Measurements from ENCODE around the gene EFHC2.

Gene EFHC2

GRCh38 chrX:44330227-44330626 lies 13.2 kb downstream of the EFHC2 start:
- peaks cover 5% of the 10 kb centered on the region for H3K9me3 ChIP-seq (ENCODE audit: control insufficient read depth, low read length)
- no peaks in the 10 kb centered on the region for H3K36me3 ChIP-seq (ENCODE audit: control insufficient read depth, insufficient read depth, low read length, severe bottlenecking)
- DNase-seq (ENCODE audit: low read depth), result no peak
- no peak overlapping the region for H3K9ac ChIP-seq (ENCODE audit: low read length)
- no peaks in the 10 kb centered on the region for H3K4me1 ChIP-seq (ENCODE audit: control insufficient read depth, insufficient read depth, low read length)
- peaks cover 11% of the 10 kb centered on the region for H3K27me3 ChIP-seq (replicated peaks; ENCODE audit: control insufficient read depth, insufficient read depth, low read length)
- no peak overlapping the region for H3K4me3 ChIP-seq (ENCODE audit: low read length)

DNA sequence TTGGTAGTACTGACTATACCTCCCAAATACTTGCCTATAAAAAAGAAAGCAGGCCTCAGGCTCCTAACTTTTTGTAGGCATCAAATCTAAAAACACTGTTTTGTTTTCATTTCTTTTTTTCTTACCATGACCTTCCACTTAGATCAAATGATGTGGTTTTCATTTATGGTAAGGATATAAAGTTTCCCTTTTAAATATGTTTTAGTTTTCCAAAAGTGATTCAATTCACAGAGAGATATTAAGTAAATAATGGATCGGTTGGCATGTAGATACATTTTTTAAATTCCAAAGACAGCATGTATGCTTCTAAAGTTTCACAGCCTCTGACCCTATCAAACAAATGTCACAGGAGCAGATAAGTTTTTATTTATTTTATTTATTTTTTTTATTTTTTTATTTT lies 23.9 kb downstream of the EFHC2 start:
- H3K27me3 ChIP-seq (replicated peaks; ENCODE audit: control insufficient read depth, insufficient read depth, low read length), result no peaks in the 10 kb centered on the region
- peaks cover 16% of the 10 kb centered on the region for H3K9me3 ChIP-seq (ENCODE audit: control insufficient read depth, low read length)
- no peak overlapping the region for H3K9ac ChIP-seq (ENCODE audit: low read length)
- H3K36me3 ChIP-seq (ENCODE audit: control insufficient read depth, insufficient read depth, low read length, severe bottlenecking), result no peaks in the 10 kb centered on the region
- no peak overlapping the region for H3K4me3 ChIP-seq (ENCODE audit: low read length)
- no peaks in the 10 kb centered on the region for H3K4me1 ChIP-seq (ENCODE audit: control insufficient read depth, insufficient read depth, low read length)
- DNase-seq (ENCODE audit: low read depth), result no peak

- peaks cover 6% of the 10 kb centered on the region for H3K9me3 ChIP-seq (ENCODE audit: control insufficient read depth, low read length)
- no peak for DNase-seq (ENCODE audit: low read depth)
- peaks cover 6% of the 10 kb centered on the region for H3K4me1 ChIP-seq (ENCODE audit: control insufficient read depth, insufficient read depth, low read length)
- no peaks in the 10 kb centered on the region for H3K36me3 ChIP-seq (ENCODE audit: control insufficient read depth, insufficient read depth, low read length, severe bottlenecking)
- no peak overlapping the region for H3K9ac ChIP-seq (ENCODE audit: low read length)
- no peaks in the 10 kb centered on the region for H3K27me3 ChIP-seq (replicated peaks; ENCODE audit: control insufficient read depth, insufficient read depth, low read length)
- H3K4me3 ChIP-seq (ENCODE audit: low read length), result no peak overlapping the region
Measured at GRCh38 chrX:44317181-44317580, 26.3 kb downstream of the EFHC2 start.

DNA sequence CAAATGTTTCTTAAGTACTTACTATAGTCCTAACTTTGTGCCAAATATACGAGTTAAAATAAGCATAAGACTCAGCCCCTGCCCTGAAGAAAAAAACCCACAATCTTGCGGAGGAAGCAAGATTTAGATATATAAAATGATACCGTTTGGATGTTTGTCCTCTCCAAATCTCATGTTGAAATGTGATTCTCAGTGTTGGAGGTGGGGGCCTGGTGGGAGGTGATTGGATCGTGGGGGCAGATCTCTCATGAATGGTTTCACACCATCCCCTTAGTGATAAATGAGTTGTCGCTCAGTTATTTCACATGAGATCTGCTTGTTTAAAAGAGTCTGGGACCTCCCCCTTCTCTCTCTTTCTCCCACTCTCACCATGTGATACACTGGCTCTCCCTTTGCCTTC lies 28.7 kb downstream of the EFHC2 start:
- Histone ChIP-seq H3K4me1 (ENCODE audit: control insufficient read depth, insufficient read depth, low read length) (peaks cover 6% of the 10 kb centered on the region), H3K4me3 (ENCODE audit: low read length) (no peak overlapping the region), H3K9ac (ENCODE audit: low read length) (no peak overlapping the region), H3K27me3 (replicated peaks; ENCODE audit: control insufficient read depth, insufficient read depth, low read length) (peaks cover under 1% of the 10 kb centered on the region), H3K9me3 (ENCODE audit: control insufficient read depth, low read length) (peaks cover 6% of the 10 kb centered on the region), H3K36me3 (ENCODE audit: control insufficient read depth, insufficient read depth, low read length, severe bottlenecking) (no peaks in the 10 kb centered on the region)
- no peak for DNase-seq (ENCODE audit: low read depth)

DNA sequence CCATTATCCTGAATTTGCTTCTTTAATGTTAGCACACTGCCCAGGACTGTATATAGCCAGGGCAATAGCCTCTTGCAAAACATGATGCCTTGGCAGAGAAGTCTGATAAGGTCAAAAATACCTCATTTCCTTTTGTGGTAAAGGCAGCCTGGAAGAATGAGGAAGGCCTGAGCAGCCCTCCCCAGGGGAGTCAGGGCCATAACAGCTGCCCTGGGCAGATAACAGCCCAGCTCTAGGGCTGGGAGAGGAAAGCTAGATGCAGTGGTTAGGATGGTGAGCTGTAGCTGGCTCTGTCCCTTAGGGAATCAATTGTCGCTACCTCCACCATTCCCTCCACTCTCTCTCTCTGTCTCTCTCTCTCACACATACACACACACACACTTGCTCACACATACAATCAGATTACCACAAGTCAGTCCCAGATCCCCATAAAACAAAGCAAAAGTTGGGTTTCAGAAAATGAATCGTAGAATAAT lies 29.2 kb downstream of the EFHC2 start:
- peaks cover 6% of the 10 kb centered on the region for H3K4me1 ChIP-seq (ENCODE audit: control insufficient read depth, insufficient read depth, low read length)
- no peak overlapping the region for H3K4me3 ChIP-seq (ENCODE audit: low read length)
- H3K27me3 ChIP-seq (replicated peaks; ENCODE audit: control insufficient read depth, insufficient read depth, low read length), result peaks cover 4% of the 10 kb centered on the region
- H3K9me3 ChIP-seq (ENCODE audit: control insufficient read depth, low read length), result peaks cover 3% of the 10 kb centered on the region
- no peak overlapping the region for H3K9ac ChIP-seq (ENCODE audit: low read length)
- peak; percentile 57 for DNase-seq (ENCODE audit: low read depth)
- no peaks in the 10 kb centered on the region for H3K36me3 ChIP-seq (ENCODE audit: control insufficient read depth, insufficient read depth, low read length, severe bottlenecking)

- no peaks in the 10 kb centered on the region for H3K36me3 ChIP-seq (ENCODE audit: control insufficient read depth, insufficient read depth, low read length, severe bottlenecking)
- no peak for DNase-seq (ENCODE audit: low read depth)
- peaks cover 4% of the 10 kb centered on the region for H3K27me3 ChIP-seq (replicated peaks; ENCODE audit: control insufficient read depth, insufficient read depth, low read length)
- H3K4me3 ChIP-seq (ENCODE audit: low read length), result no peak overlapping the region
- no peaks in the 10 kb centered on the region for H3K9me3 ChIP-seq (ENCODE audit: control insufficient read depth, low read length)
- peaks cover 6% of the 10 kb centered on the region for H3K4me1 ChIP-seq (ENCODE audit: control insufficient read depth, insufficient read depth, low read length)
- no peak overlapping the region for H3K9ac ChIP-seq (ENCODE audit: low read length)
Measured at GRCh38 chrX:44312421-44312820, 31.1 kb downstream of the EFHC2 start.

DNA sequence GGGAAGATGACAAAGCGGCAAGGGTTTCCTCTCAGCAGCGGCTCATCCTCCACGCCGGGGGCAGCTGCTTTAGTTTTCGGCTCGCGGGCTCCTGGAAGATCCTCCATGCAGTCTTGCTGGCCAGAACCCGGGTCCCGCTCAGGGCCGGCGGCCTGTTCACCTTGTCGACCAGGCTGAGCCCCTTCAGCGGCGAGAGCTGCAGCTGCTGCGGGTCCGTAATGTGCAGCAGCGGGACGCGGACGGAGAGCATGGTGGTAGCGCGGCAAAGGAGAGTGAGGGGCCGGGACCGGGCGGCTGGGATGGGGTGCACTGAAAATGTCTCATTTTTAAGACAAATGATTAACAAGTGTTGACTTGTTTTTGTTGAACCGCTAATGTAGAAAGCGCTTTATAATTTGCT lies 33.2 kb downstream of the EFHC2 start:
- Histone ChIP-seq H3K9me3 (ENCODE audit: control insufficient read depth, low read length) (no peaks in the 10 kb centered on the region), H3K4me1 (ENCODE audit: control insufficient read depth, insufficient read depth, low read length) (peaks cover 6% of the 10 kb centered on the region), H3K9ac (ENCODE audit: low read length) (no peak overlapping the region), H3K4me3 (ENCODE audit: low read length) (no peak overlapping the region), H3K27me3 (replicated peaks; ENCODE audit: control insufficient read depth, insufficient read depth, low read length) (peaks cover 4% of the 10 kb centered on the region), H3K36me3 (ENCODE audit: control insufficient read depth, insufficient read depth, low read length, severe bottlenecking) (no peaks in the 10 kb centered on the region)
- no peak for DNase-seq (ENCODE audit: low read depth)

- peaks cover under 1% of the 10 kb centered on the region for H3K4me1 ChIP-seq (ENCODE audit: control insufficient read depth, insufficient read depth, low read length)
- H3K9me3 ChIP-seq (ENCODE audit: control insufficient read depth, low read length), result no peaks in the 10 kb centered on the region
- no peaks in the 10 kb centered on the region for H3K36me3 ChIP-seq (ENCODE audit: control insufficient read depth, insufficient read depth, low read length, severe bottlenecking)
- H3K9ac ChIP-seq (ENCODE audit: low read length), result no peak overlapping the region
- no peak for DNase-seq (ENCODE audit: low read depth)
- H3K27me3 ChIP-seq (replicated peaks; ENCODE audit: control insufficient read depth, insufficient read depth, low read length), result peaks cover 4% of the 10 kb centered on the region
- no peak overlapping the region for H3K4me3 ChIP-seq (ENCODE audit: low read length)
Measured at GRCh38 chrX:44308869-44309268, 34.6 kb downstream of the EFHC2 start.

GRCh38 chrX:44306356-44306755 lies 37.1 kb downstream of the EFHC2 start:
- peaks cover 4% of the 10 kb centered on the region for H3K27me3 ChIP-seq (replicated peaks; ENCODE audit: control insufficient read depth, insufficient read depth, low read length)
- no peaks in the 10 kb centered on the region for H3K9me3 ChIP-seq (ENCODE audit: control insufficient read depth, low read length)
- H3K36me3 ChIP-seq (ENCODE audit: control insufficient read depth, insufficient read depth, low read length, severe bottlenecking), result no peaks in the 10 kb centered on the region
- H3K9ac ChIP-seq (ENCODE audit: low read length), result no peak overlapping the region
- peak; percentile 51 for DNase-seq (ENCODE audit: low read depth)
- no peak overlapping the region for H3K4me3 ChIP-seq (ENCODE audit: low read length)
- no peaks in the 10 kb centered on the region for H3K4me1 ChIP-seq (ENCODE audit: control insufficient read depth, insufficient read depth, low read length)

- DNase-seq (ENCODE audit: low read depth), result no peak
- Histone ChIP-seq H3K36me3 (ENCODE audit: control insufficient read depth, insufficient read depth, low read length, severe bottlenecking) (no peaks in the 10 kb centered on the region), H3K9me3 (ENCODE audit: control insufficient read depth, low read length) (no peaks in the 10 kb centered on the region), H3K9ac (ENCODE audit: low read length) (no peak overlapping the region), H3K4me1 (ENCODE audit: control insufficient read depth, insufficient read depth, low read length) (no peaks in the 10 kb centered on the region), H3K27me3 (replicated peaks; ENCODE audit: control insufficient read depth, insufficient read depth, low read length) (peaks cover 4% of the 10 kb centered on the region), H3K4me3 (ENCODE audit: low read length) (no peak overlapping the region)
Measured at GRCh38 chrX:44305921-44306320, 37.6 kb downstream of the EFHC2 start.

DNA sequence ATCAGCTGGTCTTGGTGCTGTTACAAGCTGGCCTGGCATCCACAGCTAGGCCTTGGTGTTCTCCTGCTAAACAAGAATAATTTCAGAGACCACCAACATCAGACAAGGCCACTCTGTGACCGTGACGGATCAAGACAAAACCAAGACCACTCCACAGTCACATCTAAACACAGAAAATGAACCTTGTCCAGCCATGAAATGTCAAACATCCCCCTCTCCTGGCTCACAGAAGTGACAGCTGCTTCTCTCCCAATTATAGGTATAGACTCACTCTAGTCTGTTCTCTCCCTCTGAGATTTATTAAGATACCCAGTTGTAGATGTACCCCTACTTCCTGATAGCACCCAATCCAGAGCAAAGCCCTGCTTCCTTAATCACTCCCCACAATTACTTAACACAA lies 40.4 kb downstream of the EFHC2 start:
- Histone ChIP-seq H3K4me1 (ENCODE audit: control insufficient read depth, insufficient read depth, low read length) (no peaks in the 10 kb centered on the region), H3K9me3 (ENCODE audit: control insufficient read depth, low read length) (peaks cover 4% of the 10 kb centered on the region), H3K27me3 (replicated peaks; ENCODE audit: control insufficient read depth, insufficient read depth, low read length) (no peaks in the 10 kb centered on the region), H3K4me3 (ENCODE audit: low read length) (no peak overlapping the region), H3K9ac (ENCODE audit: low read length) (no peak overlapping the region), H3K36me3 (ENCODE audit: control insufficient read depth, insufficient read depth, low read length, severe bottlenecking) (no peaks in the 10 kb centered on the region)
- DNase-seq (ENCODE audit: low read depth), result no peak

DNA sequence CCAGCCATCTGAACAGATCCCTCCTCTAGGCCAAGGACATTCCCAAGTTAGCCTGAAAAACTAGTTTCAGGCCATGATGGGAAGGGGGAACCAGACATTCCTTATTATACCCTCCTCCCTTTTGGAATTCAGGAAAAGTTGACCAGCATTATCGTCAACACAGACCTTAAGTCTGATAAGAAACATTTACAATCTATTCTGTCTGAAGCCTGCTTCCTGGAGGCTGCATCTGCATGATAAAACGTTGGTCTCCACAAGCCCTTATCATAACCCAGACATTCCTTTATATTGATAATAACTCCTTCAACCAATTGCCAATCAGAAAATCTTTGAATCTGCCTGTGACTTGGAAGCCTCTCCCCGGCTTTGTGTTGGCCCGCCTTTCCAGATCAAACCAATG lies 44.3 kb downstream of the EFHC2 start:
- H3K4me3 ChIP-seq (ENCODE audit: low read length), result no peak overlapping the region
- no peaks in the 10 kb centered on the region for H3K36me3 ChIP-seq (ENCODE audit: control insufficient read depth, insufficient read depth, low read length, severe bottlenecking)
- no peaks in the 10 kb centered on the region for H3K27me3 ChIP-seq (replicated peaks; ENCODE audit: control insufficient read depth, insufficient read depth, low read length)
- H3K9ac ChIP-seq (ENCODE audit: low read length), result no peak overlapping the region
- no peak for DNase-seq (ENCODE audit: low read depth)
- peaks cover 8% of the 10 kb centered on the region for H3K9me3 ChIP-seq (ENCODE audit: control insufficient read depth, low read length)
- H3K4me1 ChIP-seq (ENCODE audit: control insufficient read depth, insufficient read depth, low read length), result no peaks in the 10 kb centered on the region
